ENCODE data around the gene MPRIP.

DNA sequence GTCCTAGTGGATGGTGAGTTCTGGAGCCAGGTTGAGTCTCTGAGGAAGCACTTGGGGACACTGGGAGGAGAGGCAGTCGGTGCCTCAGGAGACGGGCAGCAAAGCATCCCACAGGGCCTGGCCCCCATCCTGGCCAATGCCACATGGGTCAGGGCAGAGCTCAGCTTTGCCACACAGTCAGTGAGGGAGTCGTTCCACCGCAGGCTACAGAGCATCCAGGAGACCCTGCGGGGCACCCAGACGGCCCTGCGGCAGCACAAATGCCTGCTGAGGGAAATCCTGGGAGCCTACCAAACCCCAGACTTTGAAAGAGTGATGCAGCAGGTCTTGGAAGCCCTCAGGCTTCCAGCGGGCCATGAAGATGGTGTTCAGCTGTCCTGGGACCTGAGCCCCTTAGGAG lies 124.2 kb downstream of the MPRIP start:
- TF ChIP-seq POLR2A (IDR thresholded peaks at IDR 0.05) (no peak), CTCF (IDR thresholded peaks at IDR 0.05) (no peak)

Data from esophagus squamous epithelium (tissue), 4 donors.